NCI-H146 treated with DMSO at 0.1 percent for 48 hours (cell line): ENCODE measurements around the gene BMP2K.
"Not testable (repeated sequence)": the region's sequence is repeated elsewhere in the genome, so short reads cannot be mapped to it uniquely, and the experiment has no call there.

Experiments used
- DNase-seq: peaks from one replicate; lab custom pipeline; 2025; ENCODE audit not compliant: unreplicated experiment; lab: John Stamatoyannopoulos, UW

The BMP2K gene

GRCh38 chr4:78787392-78788006 lies 11.3 kb downstream of the BMP2K start:
- no peak for DNase-seq

- DNase-seq: no peak
Measured at GRCh38 chr4:78788007-78788889, 12.1 kb downstream of the BMP2K start.

GRCh38 chr4:78795594-78796416 lies 19.7 kb downstream of the BMP2K start:
- not testable (repeated sequence) for DNase-seq

GRCh38 chr4:78796526-78796925 lies 20.4 kb downstream of the BMP2K start:
- DNase-seq: no peak

- DNase-seq: no peak
Measured at GRCh38 chr4:78797777-78798284, 21.7 kb downstream of the BMP2K start.

GRCh38 chr4:78799551-78800495 lies 23.7 kb downstream of the BMP2K start:
- no peak for DNase-seq

GRCh38 chr4:78800965-78801364 lies 24.8 kb downstream of the BMP2K start:
- DNase-seq: no peak

GRCh38 chr4:78803983-78804382 lies 27.8 kb downstream of the BMP2K start:
- DNase-seq: no peak

GRCh38 chr4:78806943-78807460 lies 30.9 kb downstream of the BMP2K start:
- no peak for DNase-seq

- no peak for DNase-seq
Measured at GRCh38 chr4:78809295-78809694, 33.1 kb downstream of the BMP2K start.

GRCh38 chr4:78809928-78810835 lies 34.0 kb downstream of the BMP2K start:
- DNase-seq: no peak

- DNase-seq: no peak
Measured at GRCh38 chr4:78811034-78811433, 34.9 kb downstream of the BMP2K start.

- DNase-seq: no peak
Measured at GRCh38 chr4:78818530-78819079, 42.5 kb downstream of the BMP2K start.

- DNase-seq: no peak
Measured at GRCh38 chr4:78824001-78824400, 47.9 kb downstream of the BMP2K start.

- no peak for DNase-seq
Measured at GRCh38 chr4:78827191-78827590, 51.0 kb downstream of the BMP2K start.

GRCh38 chr4:78829296-78829695 lies 53.1 kb downstream of the BMP2K start:
- no peak for DNase-seq

- DNase-seq: not testable (repeated sequence)
Measured at GRCh38 chr4:78839676-78840075, 63.5 kb downstream of the BMP2K start.

GRCh38 chr4:78840286-78840685 lies 64.1 kb downstream of the BMP2K start:
- not testable (repeated sequence) for DNase-seq

- DNase-seq: no peak
Measured at GRCh38 chr4:78845472-78845871, 69.3 kb downstream of the BMP2K start.
